HepG2 (cell line): ENCODE measurements around the gene UGT1A8. TPM values are rescaled to one million over a fixed set of nuclear protein-coding genes. Genes with fewer than 3 reads are reported as not detected.

Experiments used
- CCAR2 ChIP-seq: fragments of 200-400 bp; formaldehyde crosslinking; optimal IDR thresholded peaks from 2 replicates; pipeline ENCODE3; 2018; ENCODE audit warnings: low read depth, mild to moderate bottlenecking, low read length, moderate library complexity
- MAFG ChIP-seq: sonication (generic); formaldehyde crosslinking; IDR thresholded peaks from 2 replicates; pipeline ENCODE4 v1.5.1; 2020; ENCODE audit warnings: mild to moderate bottlenecking, missing genetic modification reagents
- MLLT10 ChIP-seq: sonication (generic); formaldehyde crosslinking; IDR thresholded peaks from 2 replicates; pipeline ENCODE4 v1.4.0; 2020; ENCODE audit warnings: missing genetic modification reagents
- MLX ChIP-seq: IDR thresholded peaks from 2 replicates; pipeline ENCODE4 v1.6.1; 2016
- SNAI1 ChIP-seq: sonication (generic); formaldehyde crosslinking; IDR thresholded peaks from 2 replicates; pipeline ENCODE4 v1.5.0; 2020; ENCODE audit warnings: mild to moderate bottlenecking, missing genetic modification reagents, borderline replicate concordance
- SP5 ChIP-seq: IDR thresholded peaks from 2 replicates; pipeline ENCODE4 v1.6.1; 2016; ENCODE audit warnings: low read depth, borderline replicate concordance
- STAG1 ChIP-seq: sonication (generic); formaldehyde crosslinking; IDR thresholded peaks from 2 replicates; pipeline ENCODE4 v1.4.0; 2020; ENCODE audit warnings: missing genetic modification reagents
- ZBTB10 ChIP-seq: sonication (generic); formaldehyde crosslinking; IDR thresholded peaks from 2 replicates; pipeline ENCODE4 v1.4.0; 2020; ENCODE audit warnings: missing genetic modification reagents, borderline replicate concordance
- ZBTB26 ChIP-seq: IDR thresholded peaks from 2 replicates; pipeline ENCODE4 v1.6.1; 2016; ENCODE audit warnings: missing compliant biosample characterization, missing genetic modification reagents, borderline replicate concordance
- ZNF18 ChIP-seq: sonication (generic); formaldehyde crosslinking; IDR thresholded peaks from 2 replicates; pipeline ENCODE4 v1.8.0; 2022; ENCODE audit warnings: mild to moderate bottlenecking, missing genetic modification reagents; ENCODE audit not compliant: insufficient replicate concordance
- ZSCAN12 ChIP-seq: sonication (generic); formaldehyde crosslinking; IDR thresholded peaks from 2 replicates; pipeline ENCODE4 v1.9.0; 2021; ENCODE audit warnings: mild to moderate bottlenecking, missing genetic modification reagents
- polyA plus RNA-seq, 8 experiments: library from polyadenylated mRNA; depleted of rRNA in 3 of 8; stranded (reverse) in 7 of 8; unstranded in 1 of 8; fragments of >200 nt; fragmentation: Illumina TruSeq in 4 of 8; extraction: Trizol in 4 of 8; gene quantifications; 2 replicates each; pipeline versions ENCODE4 v1.2.1 to v1.2.3, GENCODE V29; 2011 to 2016; ENCODE audit warnings: low read depth in 4 of 8, missing spikeins in 1 of 8, mixed read lengths in 1 of 8; ENCODE audit not compliant: insufficient read depth in 1 of 8
- total RNA-seq, 5 experiments: library from RNA; depleted of rRNA; stranded (reverse); fragments of >200 nt; fragmentation: Illumina TruSeq; extraction: Trizol; gene quantifications; 2 replicates each; pipeline ENCODE4 v1.2.3, GENCODE V29; 2016; ENCODE audit warnings: low read depth in 1 of 5

The UGT1A8 gene
- total and polyA plus RNA-seq, 2 of the 13 experiments (the other 11 are each of a cell fraction or from before 2014, with no cell fraction given): not detected

- TF ChIP-seq ZNF18 (CRISPR knock-in tag) (no peak), SNAI1 (CRISPR knock-in tag) (no peak), ZBTB26 (CRISPR knock-in tag) (no peak), ZSCAN12 (CRISPR knock-in tag) (no peak), STAG1 (no peak), SP5 (CRISPR knock-in tag) (no peak), MAFG (CRISPR knock-in tag) (no peak), MLLT10 (no peak), CCAR2 (no peak), ZBTB10 (CRISPR knock-in tag) (no peak), MLX (no peak)
These were observed 75.2 kb downstream of the UGT1A8 start, which contains the start of gene UGT1A6 (continued) for GRCh38 chr2:233692648-233693047.
